GM19452 (cell line): ENCODE results near the gene UMOD.
"Not testable (repeated sequence)": the region's sequence is repeated elsewhere in the genome, so short reads cannot be mapped to it uniquely, and the experiment has no call there.

ENCODE experiments used
- ATAC-seq: cut with Tn5 transposase; IDR thresholded peaks from one replicate; pipeline ENCODE4 v1.9.1; 2021; ENCODE audit not compliant: unreplicated experiment

The UMOD gene

GRCh38 chr16:20322696-20323095, 29.8 kb downstream of the UMOD start:
- no peak for ATAC-seq

- no peak for ATAC-seq
Measured at GRCh38 chr16:20321671-20322070, 30.8 kb downstream of the UMOD start.

- not testable (repeated sequence) for ATAC-seq
Measured at GRCh38 chr16:20321051-20321450, 31.5 kb downstream of the UMOD start.

- no peak for ATAC-seq
Measured at GRCh38 chr16:20320592-20320991, 31.9 kb downstream of the UMOD start.

DNA sequence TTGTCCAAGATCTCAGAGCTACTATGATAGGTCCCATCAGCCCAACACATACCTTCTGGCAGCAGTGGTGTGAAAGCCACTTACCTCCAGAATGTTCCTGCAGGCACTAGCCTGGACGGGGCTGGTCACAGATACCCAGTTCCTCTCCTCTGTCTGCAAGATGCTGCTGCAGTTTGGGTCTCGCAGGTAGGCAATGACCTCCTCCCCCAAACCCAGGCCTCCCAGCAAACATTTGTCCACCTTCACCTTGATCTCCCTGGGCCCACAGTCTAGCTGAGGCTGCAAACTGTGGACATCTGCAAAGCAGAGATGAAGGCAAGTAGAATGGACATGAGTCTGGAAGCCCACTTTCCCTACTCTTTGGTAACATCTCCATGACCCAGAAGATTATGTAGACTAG, 32.3 kb downstream of the UMOD start:
- no peak for ATAC-seq

DNA sequence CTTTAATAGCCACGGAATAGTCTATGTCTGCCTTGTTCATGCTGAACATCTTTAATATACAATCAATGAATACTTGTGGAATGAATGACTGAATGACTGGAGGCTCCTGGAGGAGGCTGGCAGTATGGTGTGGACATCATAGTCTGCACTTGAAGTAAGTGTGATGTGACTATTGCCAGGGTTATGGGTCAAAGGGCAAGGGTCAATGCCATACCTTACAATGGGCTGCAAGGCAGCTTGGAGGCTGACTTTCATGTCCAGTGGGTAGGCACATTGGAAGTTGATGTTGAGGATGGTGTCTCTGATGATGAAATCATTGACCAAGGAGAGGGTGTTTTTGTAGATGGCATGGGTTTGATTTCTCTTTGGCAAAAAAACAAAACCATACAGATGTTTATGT, 33.1 kb downstream of the UMOD start:
- ATAC-seq, result no peak

DNA sequence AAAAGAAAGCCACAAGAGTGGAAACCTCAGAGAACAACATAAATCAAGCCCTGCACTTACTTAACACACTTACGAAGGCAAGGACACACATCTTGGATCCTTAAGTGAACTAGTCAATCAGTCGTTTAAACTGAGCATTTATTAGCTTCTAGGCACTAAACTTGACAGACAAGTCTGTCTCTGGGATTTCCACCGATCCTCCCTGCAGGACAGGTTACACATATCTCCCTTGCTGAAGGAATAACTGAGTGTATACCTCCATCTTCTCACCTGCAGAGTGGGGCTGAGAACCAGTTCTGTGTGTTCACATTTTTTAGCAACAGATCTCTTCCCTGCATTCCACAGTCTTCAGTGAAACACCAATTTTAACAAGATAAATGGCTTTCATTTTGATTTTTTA, 34.1 kb downstream of the UMOD start:
- no peak for ATAC-seq

- ATAC-seq, result no peak
Measured at GRCh38 chr16:20318006-20318405, 34.5 kb downstream of the UMOD start.

DNA sequence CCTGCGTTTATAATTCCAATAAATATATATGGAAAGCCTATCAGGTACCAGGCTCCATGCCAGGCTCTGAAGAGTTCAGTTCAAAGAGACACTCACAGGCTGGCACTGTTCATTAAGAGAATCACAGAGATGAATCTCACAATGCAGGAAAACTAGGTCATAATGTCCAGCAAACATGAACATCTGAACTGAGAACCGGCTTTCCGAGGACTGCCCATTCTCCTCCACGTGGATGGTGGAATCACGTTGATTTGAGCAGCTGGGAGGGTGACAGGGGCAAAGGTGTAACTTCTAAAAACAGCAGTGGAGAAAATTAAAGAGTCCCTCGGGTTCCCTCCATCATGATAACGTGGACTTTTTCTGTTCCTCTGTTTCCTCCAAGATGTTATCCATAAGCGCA, 35.4 kb downstream of the UMOD start:
- no peak for ATAC-seq

DNA sequence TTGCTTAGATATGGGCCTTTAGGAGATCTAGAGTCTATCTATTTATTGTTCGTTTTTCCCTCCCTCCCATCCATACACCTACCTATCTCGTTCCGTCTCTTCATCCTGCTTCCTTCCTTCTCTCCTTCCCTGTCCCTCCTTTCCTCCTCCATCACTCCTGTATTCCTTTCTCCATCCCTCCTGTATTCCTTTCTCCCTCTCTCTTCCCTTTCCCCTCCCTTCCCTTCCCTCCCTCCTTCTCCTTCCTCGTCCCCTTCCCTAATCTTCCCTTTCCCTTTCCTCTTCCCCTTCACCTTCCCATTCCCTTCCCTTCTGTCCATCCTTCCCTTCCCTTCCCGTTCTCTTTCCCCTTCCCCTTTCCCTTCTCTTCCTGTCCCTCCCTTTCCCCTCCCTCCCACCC, 35.8 kb downstream of the UMOD start:
- no peak for ATAC-seq

DNA sequence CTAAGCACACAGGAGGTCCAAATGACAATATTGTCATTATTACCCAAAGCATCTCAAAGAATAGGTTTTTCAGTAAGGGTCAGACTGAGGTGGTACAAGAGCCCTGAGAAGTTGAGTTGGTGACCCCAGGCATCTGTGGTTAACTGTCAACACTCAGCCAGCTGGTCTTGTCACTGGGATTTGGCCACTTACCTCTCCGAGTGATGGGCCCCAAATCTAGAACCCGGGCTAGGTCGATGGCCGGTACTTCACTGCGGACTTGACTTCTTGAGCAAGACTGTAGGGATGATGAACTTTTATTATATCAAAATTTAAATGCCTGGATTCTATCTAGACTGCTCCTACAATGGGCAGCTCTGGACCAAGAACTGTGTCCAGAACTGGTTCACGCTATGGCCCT, 36.8 kb downstream of the UMOD start:
- ATAC-seq, result no peak

GRCh38 chr16:20314575-20314974, 37.9 kb downstream of the UMOD start:
- no peak for ATAC-seq

DNA sequence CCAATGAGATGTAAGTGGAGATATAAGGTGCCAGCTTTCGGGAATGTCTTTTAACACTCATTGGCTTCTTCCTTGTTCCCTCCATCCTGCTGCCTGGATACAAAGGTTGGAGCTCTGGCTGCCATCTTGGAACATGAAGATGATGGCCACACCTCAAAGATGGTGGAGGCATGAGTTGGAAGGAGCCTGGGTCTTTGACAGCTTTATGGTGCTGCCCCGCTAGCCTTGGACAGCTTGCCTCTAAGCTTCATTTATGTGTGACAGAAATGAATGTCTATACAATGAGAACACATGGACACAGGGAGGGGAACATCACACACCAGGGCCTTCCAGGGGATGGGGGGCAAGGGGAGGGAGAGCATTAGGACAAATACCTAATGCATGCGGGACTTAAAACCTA, 38.8 kb downstream of the UMOD start:
- no peak for ATAC-seq

GRCh38 chr16:20312536-20313095, 39.9 kb downstream of the UMOD start:
- not testable (repeated sequence) for ATAC-seq

- no peak for ATAC-seq
Measured at GRCh38 chr16:20311548-20311947, 41.0 kb downstream of the UMOD start.

DNA sequence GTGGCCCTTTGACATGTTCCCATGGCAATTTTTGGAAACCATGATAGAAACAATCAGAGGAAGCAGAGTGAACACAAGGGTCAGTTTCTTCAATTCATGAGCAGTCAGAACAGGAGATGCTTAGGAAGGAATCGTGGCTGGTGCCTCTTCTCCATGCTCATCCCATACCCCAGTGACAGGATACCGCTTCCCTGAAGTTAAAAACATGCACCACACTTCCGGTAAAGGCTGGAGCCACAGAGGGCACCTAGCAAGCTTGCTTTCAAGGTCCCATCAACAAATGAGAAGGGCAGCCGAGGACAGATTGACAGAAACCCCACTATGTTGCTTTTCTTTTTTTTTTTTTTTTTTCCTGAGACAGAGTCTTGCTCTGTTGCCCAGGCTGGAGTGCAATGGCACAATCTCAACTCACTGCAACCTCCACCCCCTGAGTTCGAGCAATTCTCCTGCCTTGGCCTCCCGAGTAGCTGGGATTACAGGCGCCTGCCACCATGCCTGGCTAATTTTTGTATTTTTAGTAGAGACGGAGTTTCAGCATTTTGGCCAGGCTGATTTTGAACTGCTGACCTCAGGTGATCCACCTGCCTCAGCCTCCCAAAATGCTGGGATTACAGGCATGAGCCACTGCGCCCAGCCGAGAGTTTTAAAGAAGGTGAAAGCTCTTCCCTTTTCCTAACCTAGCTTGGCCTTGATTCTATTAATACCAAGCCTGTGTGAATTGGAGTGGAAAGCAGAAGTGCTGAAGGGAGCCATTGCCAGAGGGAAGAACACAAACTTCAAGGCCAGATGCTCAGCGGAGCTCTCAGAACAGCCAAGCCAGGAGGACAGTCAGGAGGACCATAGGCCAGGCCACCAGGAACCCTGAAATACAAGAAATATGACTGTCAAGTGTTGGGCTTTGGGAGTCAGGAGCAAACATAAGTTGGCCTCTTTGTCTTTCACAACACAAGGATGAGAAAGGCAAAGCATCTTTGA, 41.8 kb downstream of the UMOD start:
- ATAC-seq, result no peak

DNA sequence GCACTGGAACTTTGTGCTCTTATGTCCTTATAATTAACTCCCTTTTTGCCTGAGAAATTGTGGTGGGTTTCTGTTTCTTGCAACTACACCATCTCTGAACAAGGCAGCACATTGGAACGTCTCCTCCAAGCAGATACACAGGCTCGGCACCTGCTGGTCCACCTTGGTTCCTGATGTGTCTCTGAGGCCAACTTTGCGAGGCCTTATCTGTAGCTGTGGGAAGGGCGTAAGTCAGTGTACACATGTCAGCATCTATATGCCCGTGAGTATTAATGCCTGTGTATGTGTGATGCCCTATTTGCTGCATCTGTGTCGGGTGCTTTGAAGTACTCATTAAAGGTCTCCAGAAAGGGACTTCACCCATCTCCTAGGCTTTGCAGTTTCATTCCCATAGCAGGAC, 42.7 kb downstream of the UMOD start:
- ATAC-seq, result no peak

DNA sequence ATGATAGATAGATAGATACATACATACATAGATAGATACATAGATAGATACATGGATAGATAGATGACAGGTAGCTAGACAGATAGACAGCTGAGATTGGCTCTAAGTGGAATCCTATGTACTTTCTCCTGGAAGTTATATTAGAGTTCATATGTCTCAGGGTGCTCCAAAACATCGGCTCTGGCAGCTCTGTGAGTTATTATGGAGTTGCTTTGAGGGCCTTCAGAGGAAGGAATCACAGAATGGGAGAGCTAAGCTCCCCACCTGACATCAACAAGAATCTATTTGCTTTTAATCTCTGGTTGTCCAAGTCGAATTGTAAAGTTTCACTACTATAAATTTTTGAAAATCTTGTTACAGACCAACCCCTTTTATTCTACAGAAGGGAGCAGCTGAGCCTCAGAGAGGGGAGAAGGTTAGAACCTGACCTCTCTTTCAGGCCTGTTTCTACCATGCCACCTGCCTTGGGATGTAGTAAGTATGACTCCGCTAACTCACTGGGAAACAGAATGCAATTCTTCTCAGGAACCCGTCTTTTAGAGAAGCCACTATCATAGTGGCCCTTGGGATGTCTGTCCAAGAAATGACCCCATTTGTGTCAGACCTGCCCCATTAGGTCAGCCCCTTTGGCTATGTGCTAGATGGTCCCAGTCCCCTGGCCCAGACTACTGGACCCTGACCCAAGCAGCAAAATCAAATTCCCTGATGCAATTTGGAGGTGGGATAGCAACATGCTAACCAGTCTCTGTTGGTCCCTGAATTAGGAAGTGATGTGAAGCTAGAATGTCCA, 43.5 kb downstream of the UMOD start:
- ATAC-seq, result no peak

GRCh38 chr16:20308266-20308665, 44.2 kb downstream of the UMOD start:
- no peak for ATAC-seq

- no peak for ATAC-seq
Measured at GRCh38 chr16:20307791-20308190, 44.7 kb downstream of the UMOD start.

GRCh38 chr16:20307240-20307671, 45.3 kb downstream of the UMOD start:
- ATAC-seq, result no peak

DNA sequence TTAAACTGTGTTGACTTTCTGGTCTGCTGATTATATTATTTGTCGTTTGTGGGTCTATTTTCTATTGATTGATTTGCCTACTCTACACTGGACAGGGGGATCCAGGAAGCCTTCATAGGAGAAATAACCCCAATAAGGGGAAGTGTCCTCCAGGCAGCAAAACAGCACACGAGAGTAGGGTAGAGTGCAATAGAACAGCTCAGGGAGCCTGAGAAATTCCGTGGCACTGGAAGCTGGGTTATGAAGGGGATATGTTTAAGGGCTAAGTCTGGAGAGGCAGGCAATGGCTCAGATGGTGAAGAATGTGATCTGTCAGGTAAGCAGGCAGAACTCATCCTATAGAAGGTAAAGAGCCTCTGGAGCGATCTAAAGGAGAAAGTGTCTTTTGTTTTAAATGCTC, 46.1 kb downstream of the UMOD start:
- ATAC-seq, result no peak
